Kidney (tissue), 14 donors: ENCODE measurements around the gene ZBTB42. TPM values are rescaled to one million over a fixed set of nuclear protein-coding genes. Genes with fewer than 3 reads are reported as not detected.
A peak's percentile ranks its signal among the peaks of the same experiment; 100 is the strongest.

Experiments
- DNase-seq, 5 donors: peaks; one replicate each; pipeline ENCODE4 v3.0.0-alpha.2; 2013 to 2020
- FAIRE-seq: peaks from 2 replicates; lab custom pipeline; 2012; peaks lifted over from hg19 to GRCh38; lab: Jason Lieb, UNC
- H3K27ac ChIP-seq, 2 donors: one replicate each; pipeline ENCODE4 v1.7.0; 2013; ENCODE audit warnings: low read depth in 2 of 2, low read length in 2 of 2, inconsistent platforms in 1 of 2
- H3K27me3 ChIP-seq: one replicate; pipeline ENCODE4 v1.7.1; 2013; ENCODE audit warnings: low read length, inconsistent platforms; ENCODE audit not compliant: control insufficient read depth, insufficient read depth
- H3K36me3 ChIP-seq, 3 donors: one replicate each; pipeline versions ENCODE4 v1.7.0 to v1.7.1; 2013; ENCODE audit warnings: low read length in 3 of 3, control low read depth in 1 of 3, inconsistent platforms in 1 of 3; ENCODE audit not compliant: insufficient read depth in 3 of 3, control insufficient read depth in 2 of 3
- H3K4me1 ChIP-seq, 3 donors: one replicate each; pipeline versions ENCODE4 v1.7.0 to v1.7.1; 2013; ENCODE audit warnings: low read length in 3 of 3, inconsistent platforms in 1 of 3, low read depth in 1 of 3; ENCODE audit not compliant: control insufficient read depth in 2 of 3, insufficient read depth in 2 of 3
- H3K4me3 ChIP-seq, 3 donors: one replicate each; pipeline versions ENCODE4 v1.7.0 to v1.8.1; 2013; ENCODE audit warnings: low read length in 3 of 3, control low read depth in 1 of 3, inconsistent platforms in 1 of 3
- H3K9ac ChIP-seq, 3 donors: one replicate each; pipeline versions ENCODE4 v1.7.0 to v1.7.1; 2013; ENCODE audit warnings: low read length in 3 of 3, control low read depth in 1 of 3, inconsistent platforms in 1 of 3
- H3K9me3 ChIP-seq, 3 donors: one replicate each; pipeline versions ENCODE4 v1.7.0 to v1.7.1; 2013; ENCODE audit warnings: low read length in 3 of 3, control low read depth in 1 of 3, inconsistent platforms in 1 of 3; ENCODE audit not compliant: control insufficient read depth in 2 of 3, insufficient read depth in 1 of 3
- CTCF ChIP-seq: IDR thresholded peaks from 3 replicates; pipeline ENCODE4 v1.5.1; 2012; ENCODE audit warnings: mild to moderate bottlenecking, moderate library complexity, borderline replicate concordance; ENCODE audit not compliant: insufficient read depth; ENCODE audit errors: extremely low read depth
- intact Hi-C: fragments of 100-400 bp; cut with DNase I; formaldehyde crosslinking; loops from one replicate; pipeline ENCODE4 v1.11.1; 2022
- polyA plus RNA-seq: library from polyadenylated mRNA; stranded (reverse); fragments of 350-450 nt; fragmentation: Illumina TruSeq; extraction: RNeasy Lipid Tissue Mini Kit (QIAGEN cat#74804); gene quantifications from one replicate; pipeline ENCODE4 v1.2.3, GENCODE V29; 2014; ENCODE audit warnings: low read depth, low replicate concordance; ENCODE audit not compliant: insufficient read depth
- total RNA-seq: library from RNA; stranded (reverse); fragmentation: NEBNext Ultra II Directional; extraction: Animal tissue kit (Norgen Biotek cat#: 25700); gene quantifications from one replicate; pipeline ENCODE4 v1.2.1, GENCODE V29; 2021
- donor health status: control.
- donor health status: control.
- donor health status: control.
- donor health status: control.
- donor health status: control.
- donor health status: DM: yes; HTN: yes; CAD: no.
- donor health status: Normal renal cell carcinoma (clear cell type).

The ZBTB42 gene
- total and polyA plus RNA-seq, 2 donors from 2014 or later: 3.9 to 10.0 TPM

DNA sequence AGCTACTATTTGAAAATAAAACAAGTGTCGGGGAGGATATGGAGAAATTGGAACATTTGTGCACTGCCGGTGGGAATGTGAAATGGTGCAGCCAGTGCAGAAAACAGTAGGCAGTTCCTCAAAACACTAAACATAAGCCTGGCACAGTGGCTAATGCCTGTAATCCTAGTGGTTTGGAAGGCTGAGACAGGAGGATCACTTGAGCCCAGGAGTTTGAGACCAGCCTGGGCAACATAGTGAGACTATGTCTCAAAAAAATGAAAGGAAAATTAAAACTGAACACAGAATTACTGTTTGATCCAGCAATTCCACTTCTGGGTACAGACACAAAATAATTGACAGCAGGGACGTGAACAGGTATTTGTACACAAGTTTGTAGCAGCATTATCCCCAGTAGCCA, 35.4 kb upstream of the ZBTB42 start:
- DNase-seq: no peak
- intact Hi-C loops: no loop called here
- Histone ChIP-seq H3K9ac (no peak overlapping the region), H3K4me1 (peaks cover 0 to 7% (median 0%) of the 10 kb centered on the region in 3 donors), H3K27me3 (no peaks in the 10 kb centered on the region), H3K4me3 (no peak overlapping the region), H3K27ac (no peak overlapping the region), H3K9me3 (peaks cover 0 to 3% (median 0%) of the 10 kb centered on the region in 3 donors), H3K36me3 (peaks cover 0 to 5% (median 0%) of the 10 kb centered on the region in 3 donors)
- no peak for TF ChIP-seq CTCF
- FAIRE-seq: no peak

GRCh38 chr14:104766256-104766862, 34.5 kb upstream of the ZBTB42 start:
- intact Hi-C loops: no loop called here
- H3K4me3 ChIP-seq: no peak overlapping the region
- peaks cover 0 to 7% (median 0%) of the 10 kb centered on the region in 3 donors for H3K4me1 ChIP-seq
- FAIRE-seq (no peak), DNase-seq (no peak)
- no peak overlapping the region for H3K9ac ChIP-seq
- H3K9me3 ChIP-seq: peaks cover 0 to 3% (median 0%) of the 10 kb centered on the region in 3 donors
- H3K36me3 ChIP-seq: no peaks in the 10 kb centered on the region
- H3K27ac ChIP-seq: no peak overlapping the region
- no peak for TF ChIP-seq CTCF
- no peaks in the 10 kb centered on the region for H3K27me3 ChIP-seq

DNA sequence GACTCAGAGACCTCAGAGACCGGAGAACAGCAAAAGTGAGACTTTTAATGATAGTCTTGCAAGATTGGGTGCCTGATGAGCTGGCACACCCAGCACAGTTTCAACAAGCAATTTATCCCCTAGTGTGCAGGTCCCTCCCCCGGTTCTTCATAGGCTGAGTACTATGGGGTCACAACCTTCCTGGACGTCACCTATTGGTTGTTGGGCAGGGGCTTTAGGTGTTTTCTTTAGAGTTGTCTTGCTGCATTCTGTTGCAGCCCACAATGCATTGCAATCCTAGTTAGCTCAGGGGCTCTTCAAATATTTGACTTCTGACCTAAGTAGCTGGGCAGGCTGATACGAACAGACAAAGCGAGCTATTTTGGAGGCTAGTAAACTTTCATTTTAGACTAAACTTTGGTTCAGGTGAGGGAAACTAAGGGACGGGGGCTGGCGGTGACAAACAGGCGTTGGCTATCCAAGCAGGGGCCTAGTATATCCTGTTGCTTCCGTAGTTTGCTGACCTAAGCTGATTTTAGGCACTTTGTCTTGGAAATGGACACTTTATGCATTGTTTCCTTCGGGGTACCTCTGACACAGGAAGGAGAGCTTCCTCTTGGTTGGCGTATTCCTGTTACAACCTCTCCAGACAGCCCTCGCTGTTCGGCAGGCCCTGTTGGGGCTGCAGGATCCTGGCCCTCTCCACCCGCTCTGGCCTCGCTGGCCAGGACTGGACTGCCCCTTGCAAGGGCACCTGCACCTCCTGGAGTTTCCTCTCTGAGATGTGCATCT, 33.9 kb upstream of the ZBTB42 start:
- Histone ChIP-seq H3K9ac (no peak overlapping the region), H3K36me3 (no peaks in the 10 kb centered on the region), H3K27me3 (no peaks in the 10 kb centered on the region), H3K4me3 (no peak overlapping the region), H3K27ac (peak overlapping the region; percentile 23 to 34), H3K4me1 (peaks cover 0 to 7% (median 0%) of the 10 kb centered on the region in 3 donors), H3K9me3 (peaks cover 0 to 3% (median 0%) of the 10 kb centered on the region in 3 donors)
- intact Hi-C loops: no loop called here
- no peak for TF ChIP-seq CTCF
- FAIRE-seq (no peak), DNase-seq (no peak)
